Loucy (cell line): ENCODE measurements around the gene MACROD1.

Experiments used
- H2AFZ ChIP-seq: fragments of 200-600 bp; sonication (generic); 2 replicates; pipeline ENCODE4 v1.6.0; 2016; ENCODE audit warnings: antibody characterized with exemption, mild to moderate bottlenecking, low read length, moderate library complexity
- H3F3A ChIP-seq: fragments of 200-600 bp; 2 replicates; pipeline ENCODE4 v1.6.0; 2016; ENCODE audit warnings: antibody characterized with exemption, low read depth, mild to moderate bottlenecking
- H3K27me3 ChIP-seq: fragments of 200-600 bp; sonication (generic); 2 replicates; pipeline ENCODE4 v1.6.1; 2014; ENCODE audit warnings: low read length, mild to moderate bottlenecking; ENCODE audit not compliant: insufficient read depth, poor library complexity, severe bottlenecking
- H3K36me3 ChIP-seq: fragments of 200-600 bp; sonication (generic); 2 replicates; pipeline ENCODE4 v1.6.1; 2016; ENCODE audit warnings: low read length; ENCODE audit not compliant: insufficient read depth
- H3K4me1 ChIP-seq: fragments of 200-600 bp; sonication (generic); 2 replicates; pipeline ENCODE4 v1.5.1; 2014; ENCODE audit warnings: low read length, mild to moderate bottlenecking; ENCODE audit not compliant: insufficient read depth, poor library complexity, severe bottlenecking
- H3K4me2 ChIP-seq: fragments of 200-600 bp; sonication (generic); 2 replicates; pipeline ENCODE4 v1.6.0; 2014; ENCODE audit warnings: antibody characterized with exemption, low read length, low read depth, mild to moderate bottlenecking; ENCODE audit not compliant: poor library complexity, severe bottlenecking
- H3K4me3 ChIP-seq: fragments of 200-600 bp; sonication (generic); 2 replicates; pipeline ENCODE4 v1.5.1; 2014; ENCODE audit warnings: low read length, mild to moderate bottlenecking, mixed read lengths; ENCODE audit not compliant: poor library complexity, severe bottlenecking
- H3K79me2 ChIP-seq: fragments of 200-600 bp; sonication (generic); 2 replicates; pipeline ENCODE4 v1.6.1; 2014; ENCODE audit warnings: low read length; ENCODE audit not compliant: insufficient read depth
- H3K9ac ChIP-seq: fragments of 200-600 bp; sonication (generic); 2 replicates; pipeline ENCODE4 v1.6.0; 2014; ENCODE audit warnings: mild to moderate bottlenecking, low read depth, low read length, moderate library complexity; ENCODE audit not compliant: poor library complexity, severe bottlenecking
- H3K9me2 ChIP-seq: fragments of 200-600 bp; sonication (generic); replicated peaks from 2 replicates; pipeline ENCODE4 v1.6.1; 2016; ENCODE audit warnings: low read depth, low read length, mixed read lengths
- H3K9me3 ChIP-seq: fragments of 200-600 bp; sonication (generic); 2 replicates; pipeline ENCODE4 v1.6.1; 2014; ENCODE audit warnings: mild to moderate bottlenecking, antibody characterized with exemption, low read length, low read depth; ENCODE audit not compliant: insufficient read depth
- H4K20me1 ChIP-seq: fragments of 200-600 bp; sonication (generic); 2 replicates; pipeline ENCODE4 v1.6.0; 2014; ENCODE audit warnings: antibody characterized with exemption, low read length, mild to moderate bottlenecking; ENCODE audit not compliant: insufficient read depth, poor library complexity, severe bottlenecking
- EZH2phosphoT487 ChIP-seq: fragments of 200-600 bp; IDR thresholded peaks from 2 replicates; pipeline ENCODE4 v1.6.1; 2018; ENCODE audit warnings: antibody characterized with exemption, mild to moderate bottlenecking, moderate library complexity, borderline replicate concordance
- TF ChIP-seq, protein P1 (sequence below): fragments of 200-600 bp; sonication (generic); conservative IDR thresholded peaks from 2 replicates; pipeline ENCODE4 v1.5.1; 2014; ENCODE audit warnings: mild to moderate bottlenecking, antibody characterized with exemption, low read length

MACROD1 gene

DNA sequence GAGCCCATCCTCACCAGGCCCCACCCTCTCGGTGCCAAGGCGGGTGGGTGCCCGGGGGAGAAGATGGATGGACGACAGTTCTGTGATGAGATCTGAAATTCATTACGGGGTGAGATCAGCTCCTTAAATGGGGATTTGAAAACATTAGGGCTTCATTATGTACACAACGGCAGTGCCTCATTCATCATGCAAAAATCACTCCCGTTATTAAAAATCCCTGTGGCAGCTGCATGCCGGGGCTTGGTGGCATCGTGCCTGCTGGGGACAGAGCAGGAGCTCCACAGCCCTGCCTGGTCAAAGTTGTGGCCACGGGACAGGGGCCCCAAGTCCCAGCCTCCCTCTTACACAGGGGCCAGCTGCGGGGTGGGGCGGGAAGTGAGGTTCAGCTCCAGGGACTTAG lies 159.5 kb downstream of the MACROD1 start:
- peaks cover 6% of the 10 kb centered on the region for H4K20me1 ChIP-seq

GRCh38 chr11:64005691-64006090 lies 160.2 kb downstream of the MACROD1 start:
- no peaks in the 10 kb centered on the region for H3K27me3 ChIP-seq
- no peak overlapping the region for H3K4me3 ChIP-seq
- no peaks in the 10 kb centered on the region for H3K4me1 ChIP-seq
- H3K36me3 ChIP-seq, result peaks cover 7% of the 10 kb centered on the region; the same call in 1 of the 2 replicates
- H3K4me2 ChIP-seq, result no peak overlapping the region
- H3K9ac ChIP-seq, result no peak overlapping the region
- H2AFZ ChIP-seq, result no peak overlapping the region
- no peak for TF ChIP-seq EZH2phosphoT487
- TF ChIP-seq, protein P1, sequence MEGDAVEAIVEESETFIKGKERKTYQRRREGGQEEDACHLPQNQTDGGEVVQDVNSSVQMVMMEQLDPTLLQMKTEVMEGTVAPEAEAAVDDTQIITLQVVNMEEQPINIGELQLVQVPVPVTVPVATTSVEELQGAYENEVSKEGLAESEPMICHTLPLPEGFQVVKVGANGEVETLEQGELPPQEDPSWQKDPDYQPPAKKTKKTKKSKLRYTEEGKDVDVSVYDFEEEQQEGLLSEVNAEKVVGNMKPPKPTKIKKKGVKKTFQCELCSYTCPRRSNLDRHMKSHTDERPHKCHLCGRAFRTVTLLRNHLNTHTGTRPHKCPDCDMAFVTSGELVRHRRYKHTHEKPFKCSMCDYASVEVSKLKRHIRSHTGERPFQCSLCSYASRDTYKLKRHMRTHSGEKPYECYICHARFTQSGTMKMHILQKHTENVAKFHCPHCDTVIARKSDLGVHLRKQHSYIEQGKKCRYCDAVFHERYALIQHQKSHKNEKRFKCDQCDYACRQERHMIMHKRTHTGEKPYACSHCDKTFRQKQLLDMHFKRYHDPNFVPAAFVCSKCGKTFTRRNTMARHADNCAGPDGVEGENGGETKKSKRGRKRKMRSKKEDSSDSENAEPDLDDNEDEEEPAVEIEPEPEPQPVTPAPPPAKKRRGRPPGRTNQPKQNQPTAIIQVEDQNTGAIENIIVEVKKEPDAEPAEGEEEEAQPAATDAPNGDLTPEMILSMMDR, result no peak
- H3F3A ChIP-seq, result no peaks in the 10 kb centered on the region
- H3K79me2 ChIP-seq, result no peaks in the 10 kb centered on the region
- peaks cover 6% of the 10 kb centered on the region for H4K20me1 ChIP-seq
- H3K9me2 ChIP-seq, result no peaks in the 10 kb centered on the region
- no peaks in the 10 kb centered on the region for H3K9me3 ChIP-seq

More for the DNA sequence above, 159.5 kb downstream of the MACROD1 start:
- Histone ChIP-seq H3K79me2 (no peaks in the 10 kb centered on the region), H3K4me3 (no peak overlapping the region), H3K36me3 (peaks cover 3% of the 10 kb centered on the region; the same call in 1 of the 2 replicates), H3K4me1 (no peaks in the 10 kb centered on the region), H3K9me2 (no peaks in the 10 kb centered on the region), H3K27me3 (no peaks in the 10 kb centered on the region), H3K9ac (no peak overlapping the region), H3F3A (no peaks in the 10 kb centered on the region), H2AFZ (no peak overlapping the region), H3K4me2 (no peak overlapping the region), H3K9me3 (no peaks in the 10 kb centered on the region)
- TF ChIP-seq EZH2phosphoT487, result no peak

DNA sequence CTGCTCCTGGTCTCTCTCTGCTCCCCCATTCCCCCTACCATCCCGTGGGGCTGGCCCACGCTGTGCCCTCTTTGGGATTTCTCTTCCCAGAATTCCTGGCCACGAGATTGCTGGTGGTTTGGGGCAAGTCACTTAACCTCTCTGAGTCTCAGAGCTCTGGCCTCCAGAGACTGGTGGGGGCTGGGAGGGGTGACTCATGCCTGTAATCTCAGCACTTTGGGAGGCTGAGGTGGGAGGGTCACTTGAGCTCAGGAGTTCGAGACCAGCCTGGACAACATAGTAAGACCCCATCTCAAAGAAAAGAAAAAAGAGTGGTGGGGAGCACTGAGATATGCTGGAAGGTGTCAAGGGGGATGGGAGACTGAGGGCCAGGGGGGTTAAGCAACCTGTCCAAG lies 161.3 kb downstream of the MACROD1 start:
- Histone ChIP-seq H3F3A (no peaks in the 10 kb centered on the region), H3K27me3 (no peaks in the 10 kb centered on the region), H3K4me1 (no peaks in the 10 kb centered on the region), H3K9me3 (no peaks in the 10 kb centered on the region), H3K36me3 (peaks cover 7% of the 10 kb centered on the region; the same call in 1 of the 2 replicates), H4K20me1 (peaks cover 6% of the 10 kb centered on the region), H3K4me3 (no peak overlapping the region), H3K79me2 (no peaks in the 10 kb centered on the region), H3K9ac (no peak overlapping the region), H2AFZ (no peak overlapping the region), H3K4me2 (no peak overlapping the region), H3K9me2 (no peaks in the 10 kb centered on the region)
- TF ChIP-seq, protein P1, result no peak
- TF ChIP-seq EZH2phosphoT487, result no peak
